ENCODE data around the gene RGS16. TPM values are rescaled to one million over a fixed set of nuclear protein-coding genes. Genes with fewer than 3 reads are reported as not detected.

RGS16 gene
- total RNA-seq, 4 donors from 2014 or later: 4.1 to 38.9 (median 12.1) TPM

- ATAC-seq (ENCODE audit: low FRiP score): no peak
- DNase-seq (ENCODE audit: low spot score): no peak
- no peak for TF ChIP-seq CTCF (IDR thresholded peaks at IDR 0.05)
Measured at GRCh38 chr1:182601913-182602312, 2.3 kb downstream of the RGS16 start.

GRCh38 chr1:182601416-182601786 lies 2.8 kb downstream of the RGS16 start:
- DNase-seq (ENCODE audit: low spot score): no peak
- no peak for ATAC-seq (ENCODE audit: low FRiP score)

GRCh38 chr1:182600745-182601415 lies 3.3 kb downstream of the RGS16 start:
- TF ChIP-seq CTCF (IDR thresholded peaks at IDR 0.05): no peak
- no peak for ATAC-seq (ENCODE audit: low FRiP score)
- DNase-seq (ENCODE audit: low spot score): no peak

More at GRCh38 chr1:182601416-182601786, 2.8 kb downstream of the RGS16 start:
- peak in 2 of 3 donors; percentile 73 to 74 for TF ChIP-seq CTCF (IDR thresholded peaks at IDR 0.05)

- TF ChIP-seq CTCF (IDR thresholded peaks at IDR 0.05): no peak
- ATAC-seq (ENCODE audit: low FRiP score): no peak
Measured at GRCh38 chr1:182600036-182600713, 4.0 kb downstream of the RGS16 start.

GRCh38 chr1:182599339-182599738 lies 4.8 kb downstream of the RGS16 start:
- ATAC-seq (ENCODE audit: low FRiP score): no peak
- no peak for TF ChIP-seq CTCF (IDR thresholded peaks at IDR 0.05)

More at GRCh38 chr1:182600036-182600713, 4.0 kb downstream of the RGS16 start:
- DNase-seq (ENCODE audit: low spot score): no peak

GRCh38 chr1:182598296-182598695 lies 5.9 kb downstream of the RGS16 start:
- ATAC-seq (ENCODE audit: low FRiP score) (no peak), DNase-seq (ENCODE audit: low spot score) (no peak)
- TF ChIP-seq CTCF (IDR thresholded peaks at IDR 0.05): no peak

More at GRCh38 chr1:182599339-182599738, 4.8 kb downstream of the RGS16 start:
- DNase-seq (ENCODE audit: low spot score): no peak

GRCh38 chr1:182596934-182597333 lies 7.3 kb downstream of the RGS16 start:
- ATAC-seq (ENCODE audit: low FRiP score): no peak
- no peak for DNase-seq (ENCODE audit: low spot score)
- TF ChIP-seq CTCF (IDR thresholded peaks at IDR 0.05): no peak

Measured in omental fat pad (tissue), 4 donors.